Panc1 (cell line): Measurements from ENCODE around the gene GPR142.

Experiments
- CTCF ChIP-seq: fragments of 450-650 bp; IDR thresholded peaks from 2 replicates; pipeline ENCODE4 v1.5.1; 2017; ENCODE audit warnings: mild to moderate bottlenecking
- POLR2AphosphoS5 ChIP-seq: IDR thresholded peaks from 2 replicates; pipeline ENCODE4 v1.6.1; 2012; ENCODE audit warnings: mild to moderate bottlenecking, low read depth, low read length, moderate library complexity
- REST ChIP-seq, 2 experiments: IDR thresholded peaks; 2 replicates each; pipeline ENCODE4 v1.6.1; 2011 to 2012; ENCODE audit warnings: low read depth in 2 of 2, control low read depth in 1 of 2, low read length in 1 of 2, mild to moderate bottlenecking in 1 of 2, moderate library complexity in 1 of 2; ENCODE audit not compliant: insufficient read depth in 1 of 2
- SIN3A ChIP-seq: IDR thresholded peaks from 2 replicates; pipeline ENCODE4 v1.6.1; 2012; ENCODE audit warnings: low read depth, mild to moderate bottlenecking, low read length, moderate library complexity, borderline replicate concordance; ENCODE audit not compliant: insufficient read depth
- TCF7L2 ChIP-seq: IDR thresholded peaks from 2 replicates; pipeline ENCODE4 v1.6.1; 2011; ENCODE audit warnings: mild to moderate bottlenecking, low read depth, low read length, inconsistent platforms

GRCh38 chr17:74379495-74380085, 12.3 kb downstream of the GPR142 start:
- TF ChIP-seq REST (IDR thresholded peaks at IDR 0.05; ENCODE audit: insufficient read depth in 1 of 2, low read depth in 2 of 2, low read length in 1 of 2) (no peak), POLR2AphosphoS5 (no peak), SIN3A (no peak), CTCF (peak; percentile 97), TCF7L2 (peak; percentile 67)
